ENCODE measurements around the gene ATXN1. TPM values are rescaled to one million over a fixed set of nuclear protein-coding genes. Genes with fewer than 3 reads are reported as not detected.

Gene ATXN1
- total and polyA plus RNA-seq, 2 of the 8 experiments (the other 6 are each of a cell fraction or from before 2014, with no cell fraction given): 1.6 to 4.0 TPM

DNA sequence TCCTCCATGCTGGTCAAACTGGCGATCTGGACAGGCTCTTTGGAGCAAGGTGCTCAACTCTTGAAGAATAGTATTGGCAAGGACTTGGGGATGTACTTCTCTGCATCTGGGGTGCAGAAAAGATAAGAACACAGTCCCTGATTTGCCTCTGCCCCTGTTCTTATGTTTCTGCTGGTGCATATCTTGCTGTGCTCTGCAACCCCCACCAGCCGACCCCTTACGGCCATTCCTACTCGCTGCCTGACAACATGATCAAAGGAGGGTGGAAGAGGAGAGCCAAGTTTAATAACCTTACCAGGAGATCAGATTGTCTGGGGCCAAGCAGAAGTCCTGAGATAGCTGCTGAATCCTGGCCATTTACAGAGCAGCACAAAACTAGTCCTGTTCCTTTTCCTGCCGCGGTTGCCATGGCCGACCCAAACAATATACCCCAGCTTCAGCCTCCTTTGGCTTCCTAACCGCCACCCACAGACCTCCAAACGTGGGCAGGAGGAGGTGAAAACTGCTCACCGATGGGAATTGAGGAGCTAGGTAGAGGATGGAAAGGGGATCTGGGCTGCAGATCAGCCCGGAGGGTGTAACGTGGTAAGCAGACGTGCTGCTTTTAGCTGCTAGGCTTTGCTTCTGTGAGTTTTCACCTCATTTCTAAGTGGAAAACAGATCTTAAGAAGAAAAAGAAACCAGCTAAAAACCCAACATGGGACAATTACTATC is 60.9 kb downstream of the ATXN1 start (continued):
- TF ChIP-seq, protein P1, sequence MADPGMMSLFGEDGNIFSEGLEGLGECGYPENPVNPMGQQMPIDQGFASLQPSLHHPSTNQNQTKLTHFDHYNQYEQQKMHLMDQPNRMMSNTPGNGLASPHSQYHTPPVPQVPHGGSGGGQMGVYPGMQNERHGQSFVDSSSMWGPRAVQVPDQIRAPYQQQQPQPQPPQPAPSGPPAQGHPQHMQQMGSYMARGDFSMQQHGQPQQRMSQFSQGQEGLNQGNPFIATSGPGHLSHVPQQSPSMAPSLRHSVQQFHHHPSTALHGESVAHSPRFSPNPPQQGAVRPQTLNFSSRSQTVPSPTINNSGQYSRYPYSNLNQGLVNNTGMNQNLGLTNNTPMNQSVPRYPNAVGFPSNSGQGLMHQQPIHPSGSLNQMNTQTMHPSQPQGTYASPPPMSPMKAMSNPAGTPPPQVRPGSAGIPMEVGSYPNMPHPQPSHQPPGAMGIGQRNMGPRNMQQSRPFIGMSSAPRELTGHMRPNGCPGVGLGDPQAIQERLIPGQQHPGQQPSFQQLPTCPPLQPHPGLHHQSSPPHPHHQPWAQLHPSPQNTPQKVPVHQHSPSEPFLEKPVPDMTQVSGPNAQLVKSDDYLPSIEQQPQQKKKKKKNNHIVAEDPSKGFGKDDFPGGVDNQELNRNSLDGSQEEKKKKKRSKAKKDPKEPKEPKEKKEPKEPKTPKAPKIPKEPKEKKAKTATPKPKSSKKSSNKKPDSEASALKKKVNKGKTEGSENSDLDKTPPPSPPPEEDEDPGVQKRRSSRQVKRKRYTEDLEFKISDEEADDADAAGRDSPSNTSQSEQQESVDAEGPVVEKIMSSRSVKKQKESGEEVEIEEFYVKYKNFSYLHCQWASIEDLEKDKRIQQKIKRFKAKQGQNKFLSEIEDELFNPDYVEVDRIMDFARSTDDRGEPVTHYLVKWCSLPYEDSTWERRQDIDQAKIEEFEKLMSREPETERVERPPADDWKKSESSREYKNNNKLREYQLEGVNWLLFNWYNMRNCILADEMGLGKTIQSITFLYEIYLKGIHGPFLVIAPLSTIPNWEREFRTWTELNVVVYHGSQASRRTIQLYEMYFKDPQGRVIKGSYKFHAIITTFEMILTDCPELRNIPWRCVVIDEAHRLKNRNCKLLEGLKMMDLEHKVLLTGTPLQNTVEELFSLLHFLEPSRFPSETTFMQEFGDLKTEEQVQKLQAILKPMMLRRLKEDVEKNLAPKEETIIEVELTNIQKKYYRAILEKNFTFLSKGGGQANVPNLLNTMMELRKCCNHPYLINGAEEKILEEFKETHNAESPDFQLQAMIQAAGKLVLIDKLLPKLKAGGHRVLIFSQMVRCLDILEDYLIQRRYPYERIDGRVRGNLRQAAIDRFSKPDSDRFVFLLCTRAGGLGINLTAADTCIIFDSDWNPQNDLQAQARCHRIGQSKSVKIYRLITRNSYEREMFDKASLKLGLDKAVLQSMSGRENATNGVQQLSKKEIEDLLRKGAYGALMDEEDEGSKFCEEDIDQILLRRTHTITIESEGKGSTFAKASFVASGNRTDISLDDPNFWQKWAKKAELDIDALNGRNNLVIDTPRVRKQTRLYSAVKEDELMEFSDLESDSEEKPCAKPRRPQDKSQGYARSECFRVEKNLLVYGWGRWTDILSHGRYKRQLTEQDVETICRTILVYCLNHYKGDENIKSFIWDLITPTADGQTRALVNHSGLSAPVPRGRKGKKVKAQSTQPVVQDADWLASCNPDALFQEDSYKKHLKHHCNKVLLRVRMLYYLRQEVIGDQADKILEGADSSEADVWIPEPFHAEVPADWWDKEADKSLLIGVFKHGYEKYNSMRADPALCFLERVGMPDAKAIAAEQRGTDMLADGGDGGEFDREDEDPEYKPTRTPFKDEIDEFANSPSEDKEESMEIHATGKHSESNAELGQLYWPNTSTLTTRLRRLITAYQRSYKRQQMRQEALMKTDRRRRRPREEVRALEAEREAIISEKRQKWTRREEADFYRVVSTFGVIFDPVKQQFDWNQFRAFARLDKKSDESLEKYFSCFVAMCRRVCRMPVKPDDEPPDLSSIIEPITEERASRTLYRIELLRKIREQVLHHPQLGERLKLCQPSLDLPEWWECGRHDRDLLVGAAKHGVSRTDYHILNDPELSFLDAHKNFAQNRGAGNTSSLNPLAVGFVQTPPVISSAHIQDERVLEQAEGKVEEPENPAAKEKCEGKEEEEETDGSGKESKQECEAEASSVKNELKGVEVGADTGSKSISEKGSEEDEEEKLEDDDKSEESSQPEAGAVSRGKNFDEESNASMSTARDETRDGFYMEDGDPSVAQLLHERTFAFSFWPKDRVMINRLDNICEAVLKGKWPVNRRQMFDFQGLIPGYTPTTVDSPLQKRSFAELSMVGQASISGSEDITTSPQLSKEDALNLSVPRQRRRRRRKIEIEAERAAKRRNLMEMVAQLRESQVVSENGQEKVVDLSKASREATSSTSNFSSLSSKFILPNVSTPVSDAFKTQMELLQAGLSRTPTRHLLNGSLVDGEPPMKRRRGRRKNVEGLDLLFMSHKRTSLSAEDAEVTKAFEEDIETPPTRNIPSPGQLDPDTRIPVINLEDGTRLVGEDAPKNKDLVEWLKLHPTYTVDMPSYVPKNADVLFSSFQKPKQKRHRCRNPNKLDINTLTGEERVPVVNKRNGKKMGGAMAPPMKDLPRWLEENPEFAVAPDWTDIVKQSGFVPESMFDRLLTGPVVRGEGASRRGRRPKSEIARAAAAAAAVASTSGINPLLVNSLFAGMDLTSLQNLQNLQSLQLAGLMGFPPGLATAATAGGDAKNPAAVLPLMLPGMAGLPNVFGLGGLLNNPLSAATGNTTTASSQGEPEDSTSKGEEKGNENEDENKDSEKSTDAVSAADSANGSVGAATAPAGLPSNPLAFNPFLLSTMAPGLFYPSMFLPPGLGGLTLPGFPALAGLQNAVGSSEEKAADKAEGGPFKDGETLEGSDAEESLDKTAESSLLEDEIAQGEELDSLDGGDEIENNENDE (IDR thresholded peaks at IDR 0.05; ENCODE audit: insufficient replicate concordance, low read length): no peak
- TF ChIP-seq, protein P2, sequence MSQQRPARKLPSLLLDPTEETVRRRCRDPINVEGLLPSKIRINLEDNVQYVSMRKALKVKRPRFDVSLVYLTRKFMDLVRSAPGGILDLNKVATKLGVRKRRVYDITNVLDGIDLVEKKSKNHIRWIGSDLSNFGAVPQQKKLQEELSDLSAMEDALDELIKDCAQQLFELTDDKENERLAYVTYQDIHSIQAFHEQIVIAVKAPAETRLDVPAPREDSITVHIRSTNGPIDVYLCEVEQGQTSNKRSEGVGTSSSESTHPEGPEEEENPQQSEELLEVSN (IDR thresholded peaks at IDR 0.05): no peak
- no peak for TF ChIP-seq SUZ12 (IDR thresholded peaks at IDR 0.05; ENCODE audit: low read length)
- TF ChIP-seq EZH2 (IDR thresholded peaks at IDR 0.05; ENCODE audit: low read depth, low read length, severe bottlenecking): no peak
- TF ChIP-seq, protein P3, sequence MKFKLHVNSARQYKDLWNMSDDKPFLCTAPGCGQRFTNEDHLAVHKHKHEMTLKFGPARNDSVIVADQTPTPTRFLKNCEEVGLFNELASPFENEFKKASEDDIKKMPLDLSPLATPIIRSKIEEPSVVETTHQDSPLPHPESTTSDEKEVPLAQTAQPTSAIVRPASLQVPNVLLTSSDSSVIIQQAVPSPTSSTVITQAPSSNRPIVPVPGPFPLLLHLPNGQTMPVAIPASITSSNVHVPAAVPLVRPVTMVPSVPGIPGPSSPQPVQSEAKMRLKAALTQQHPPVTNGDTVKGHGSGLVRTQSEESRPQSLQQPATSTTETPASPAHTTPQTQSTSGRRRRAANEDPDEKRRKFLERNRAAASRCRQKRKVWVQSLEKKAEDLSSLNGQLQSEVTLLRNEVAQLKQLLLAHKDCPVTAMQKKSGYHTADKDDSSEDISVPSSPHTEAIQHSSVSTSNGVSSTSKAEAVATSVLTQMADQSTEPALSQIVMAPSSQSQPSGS (IDR thresholded peaks at IDR 0.05; ENCODE audit: low read length): no peak
- TF ChIP-seq ASH2L (IDR thresholded peaks at IDR 0.05; ENCODE audit: low read length): no peak
- no peak for TF ChIP-seq SP4 (IDR thresholded peaks at IDR 0.05; ENCODE audit: low read length)
- TF ChIP-seq CBX5 (IDR thresholded peaks at IDR 0.05; ENCODE audit: low read depth, low read length): no peak
